ENCODE data around the gene PIWIL1. TPM values are rescaled to one million over a fixed set of nuclear protein-coding genes. Genes with fewer than 3 reads are reported as not detected.

Gene PIWIL1
- total RNA-seq, 6 donors from 2014 or later: not detected

GRCh38 chr12:130335517-130336392, 1.9 kb upstream of the PIWIL1 start:
- H3K4me3 ChIP-seq: no peak overlapping the region
- H3K27me3 ChIP-seq: peaks cover 0 to 8% (median 2%) of the 10 kb centered on the region in 4 donors
- H3K27ac ChIP-seq: no peak overlapping the region
- ATAC-seq (ENCODE audit: low FRiP score in 2 of 2) (no peak), DNase-seq (no peak)
- H3K9me3 ChIP-seq: no peaks in the 10 kb centered on the region
- peaks cover 0 to 12% (median 6%) of the 10 kb centered on the region in 4 donors for H3K4me1 ChIP-seq
- WGBS, 2 donors: 52% methylated on average over 15 of the region's 15 CpGs
- TF ChIP-seq POLR2AphosphoS5 (IDR thresholded peaks at IDR 0.05) (no peak), EP300 (IDR thresholded peaks at IDR 0.05) (no peak), CTCF (IDR thresholded peaks at IDR 0.05) (peak; percentile 47 to 80 (median 64)), POLR2A (IDR thresholded peaks at IDR 0.05) (no peak)
- H3K36me3 ChIP-seq: no peaks in the 10 kb centered on the region

GRCh38 chr12:130336723-130337487, 782 bp upstream of the PIWIL1 start:
- 69 to 85% methylated on average over 20 to 26 of the region's 33 CpGs for WGBS, 2 donors
- ATAC-seq (ENCODE audit: low FRiP score in 2 of 2): no peak
- Histone ChIP-seq H3K27me3 (peaks cover 0 to 8% (median 2%) of the 10 kb centered on the region in 4 donors), H3K4me3 (no peak overlapping the region), H3K27ac (no peak overlapping the region), H3K9me3 (no peaks in the 10 kb centered on the region), H3K36me3 (no peaks in the 10 kb centered on the region), H3K4me1 (peaks cover 0 to 12% (median 6%) of the 10 kb centered on the region in 4 donors)
- DNase-seq: peak in 1 of 2 donors; percentile 73
- no peak for TF ChIP-seq EP300 (IDR thresholded peaks at IDR 0.05)
- no peak for TF ChIP-seq POLR2A (IDR thresholded peaks at IDR 0.05)
- TF ChIP-seq POLR2AphosphoS5 (IDR thresholded peaks at IDR 0.05): no peak
- no peak for TF ChIP-seq CTCF (IDR thresholded peaks at IDR 0.05)

GRCh38 chr12:130338794-130339601, 1.3 kb downstream of the PIWIL1 start:
- Histone ChIP-seq H3K36me3 (no peaks in the 10 kb centered on the region), H3K27me3 (peaks cover 0 to 8% (median 2%) of the 10 kb centered on the region in 4 donors), H3K27ac (no peak overlapping the region), H3K9me3 (no peaks in the 10 kb centered on the region), H3K4me3 (no peak overlapping the region), H3K4me1 (peaks cover 0 to 12% (median 6%) of the 10 kb centered on the region in 4 donors)
- TF ChIP-seq CTCF (IDR thresholded peaks at IDR 0.05) (no peak), EP300 (IDR thresholded peaks at IDR 0.05) (no peak), POLR2AphosphoS5 (IDR thresholded peaks at IDR 0.05) (no peak), POLR2A (IDR thresholded peaks at IDR 0.05) (no peak)
- DNase-seq (peak in 1 of 2 donors; percentile 80), ATAC-seq (ENCODE audit: low FRiP score in 2 of 2) (no peak)
- 33 to 43% methylated on average over 20 of the region's 82 CpGs for WGBS, 2 donors

GRCh38 chr12:130339951-130340350, 2.3 kb downstream of the PIWIL1 start:
- Histone ChIP-seq H3K4me1 (peaks cover 0 to 12% (median 6%) of the 10 kb centered on the region in 4 donors), H3K4me3 (no peak overlapping the region), H3K36me3 (no peaks in the 10 kb centered on the region), H3K9me3 (no peaks in the 10 kb centered on the region), H3K27me3 (peaks cover 0 to 8% (median 2%) of the 10 kb centered on the region in 4 donors), H3K27ac (no peak overlapping the region)
- DNase-seq: no peak
- peak; percentile 23 to 45 for ATAC-seq (ENCODE audit: low FRiP score in 2 of 2)
- TF ChIP-seq POLR2A (IDR thresholded peaks at IDR 0.05) (no peak), EP300 (IDR thresholded peaks at IDR 0.05) (no peak), CTCF (IDR thresholded peaks at IDR 0.05) (no peak), POLR2AphosphoS5 (IDR thresholded peaks at IDR 0.05) (no peak)
- 46 to 48% methylated on average over 14 to 15 of the region's 15 CpGs for WGBS, 2 donors

Measured in upper lobe of left lung (tissue), 6 donors.